ENCODE measurements around the gene PROZ.

PROZ gene

DNA sequence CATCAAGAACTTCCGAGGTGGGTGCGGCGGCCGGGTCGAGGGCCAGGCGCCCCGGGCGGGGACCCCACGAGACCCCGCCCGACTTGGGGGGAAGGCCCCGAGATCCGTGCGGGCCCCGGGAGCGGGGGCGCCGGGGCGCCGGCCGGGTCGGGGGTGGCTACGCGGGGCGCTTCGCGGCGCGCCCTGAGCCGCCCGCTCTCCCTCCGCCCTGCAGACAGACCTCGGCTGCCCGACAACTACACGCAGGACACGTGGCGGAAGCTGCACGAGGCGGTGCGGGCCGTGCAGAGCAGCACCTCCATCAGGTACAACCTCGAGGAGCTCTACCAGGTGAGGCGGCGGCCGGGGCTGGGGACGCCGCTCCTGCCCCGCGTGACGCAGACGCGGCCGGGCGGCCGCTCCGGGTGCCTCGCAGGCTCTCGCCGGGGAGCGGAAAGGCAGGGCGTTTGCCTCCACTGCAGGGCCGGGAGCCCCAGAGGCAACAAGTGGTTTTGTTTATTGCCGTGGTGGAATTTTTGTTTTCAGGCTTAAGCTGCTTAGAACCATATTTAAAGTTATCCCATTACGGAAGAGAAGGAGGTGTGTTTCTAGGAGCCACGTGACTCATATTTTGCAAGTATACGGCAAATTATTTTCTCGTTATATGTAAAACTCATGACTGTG, 51.4 kb downstream of the PROZ start:
- no peak for TF ChIP-seq SUZ12 (IDR thresholded peaks at IDR 0.05; ENCODE audit: extremely low read depth, insufficient read depth, insufficient read length)
- TF ChIP-seq ZNF274 (IDR thresholded peaks at IDR 0.05; ENCODE audit: low read depth, low read length): no peak
- TF ChIP-seq YY1 (IDR thresholded peaks at IDR 0.05; ENCODE audit: insufficient read depth, insufficient read length): no peak
- peaks cover 47% of the 10 kb centered on the region for H3K36me3 ChIP-seq (ENCODE audit: insufficient read depth, insufficient read length, low read length)

DNA sequence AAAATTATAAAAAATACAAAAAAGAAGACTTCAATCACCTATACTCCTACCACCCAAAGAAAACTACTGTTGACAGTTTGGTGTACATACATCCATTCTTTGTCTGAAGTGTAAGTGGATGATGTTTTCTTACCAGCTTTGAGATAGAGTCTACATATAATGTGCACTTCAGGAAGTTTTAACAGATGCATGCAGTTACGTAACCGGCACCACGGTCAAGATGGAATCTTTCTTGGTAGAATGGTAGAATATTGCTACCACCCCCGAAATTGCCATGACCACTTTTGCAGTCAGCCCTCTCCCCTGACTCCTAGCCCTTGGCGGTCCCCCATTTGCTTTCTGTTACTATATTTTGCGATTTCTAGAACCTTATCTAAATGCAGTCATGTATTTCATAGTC, 52.4 kb downstream of the PROZ start:
- Histone ChIP-seq H3K9ac (ENCODE audit: insufficient read length, low read depth) (peak overlapping the region; percentile 2), H3K9me3 (ENCODE audit: insufficient read depth, low read length) (no peaks in the 10 kb centered on the region), H3K27me3 (ENCODE audit: insufficient read depth, insufficient read length) (no peaks in the 10 kb centered on the region), H3K4me3 (ENCODE audit: insufficient read length, low read depth) (peak overlapping the region; percentile 84), H3K4me1 (ENCODE audit: insufficient read depth, insufficient read length) (peaks cover 5% of the 10 kb centered on the region), H3K36me3 (ENCODE audit: insufficient read depth, insufficient read length, low read length) (peaks cover 37% of the 10 kb centered on the region)
- TF ChIP-seq SUZ12 (IDR thresholded peaks at IDR 0.05; ENCODE audit: extremely low read depth, insufficient read depth, insufficient read length): no peak
- TF ChIP-seq ZNF274 (IDR thresholded peaks at IDR 0.05; ENCODE audit: low read depth, low read length): no peak
- TF ChIP-seq YY1 (IDR thresholded peaks at IDR 0.05; ENCODE audit: insufficient read depth, insufficient read length): no peak
- DNase-seq (ENCODE audit: low read depth, low spot score): no peak

More for the DNA sequence above, 51.4 kb downstream of the PROZ start:
- no peaks in the 10 kb centered on the region for H3K9me3 ChIP-seq (ENCODE audit: insufficient read depth, low read length)
- H3K4me3 ChIP-seq (ENCODE audit: insufficient read length, low read depth): peak overlapping the region; percentile 84
- H3K4me1 ChIP-seq (ENCODE audit: insufficient read depth, insufficient read length): no peaks in the 10 kb centered on the region
- DNase-seq (ENCODE audit: low read depth, low spot score): no peak
- no peaks in the 10 kb centered on the region for H3K27me3 ChIP-seq (ENCODE audit: insufficient read depth, insufficient read length)
- H3K9ac ChIP-seq (ENCODE audit: insufficient read length, low read depth): peak overlapping the region; percentile 93

- Histone ChIP-seq H3K27me3 (ENCODE audit: insufficient read depth, insufficient read length) (no peaks in the 10 kb centered on the region), H3K9ac (ENCODE audit: insufficient read length, low read depth) (no peak overlapping the region), H3K9me3 (ENCODE audit: insufficient read depth, low read length) (no peaks in the 10 kb centered on the region), H3K4me1 (ENCODE audit: insufficient read depth, insufficient read length) (peaks cover 9% of the 10 kb centered on the region), H3K36me3 (ENCODE audit: insufficient read depth, insufficient read length, low read length) (peaks cover 28% of the 10 kb centered on the region), H3K4me3 (ENCODE audit: insufficient read length, low read depth) (no peak overlapping the region)
- no peak for TF ChIP-seq SUZ12 (IDR thresholded peaks at IDR 0.05; ENCODE audit: extremely low read depth, insufficient read depth, insufficient read length)
- TF ChIP-seq ZNF274 (IDR thresholded peaks at IDR 0.05; ENCODE audit: low read depth, low read length): no peak
- TF ChIP-seq YY1 (IDR thresholded peaks at IDR 0.05; ENCODE audit: insufficient read depth, insufficient read length): no peak
- DNase-seq (ENCODE audit: low read depth, low spot score): no peak
These were observed 53.3 kb downstream of the PROZ start for GRCh38 chr13:113211774-113212173.

- Histone ChIP-seq H3K4me1 (ENCODE audit: insufficient read depth, insufficient read length) (peaks cover 11% of the 10 kb centered on the region), H3K9ac (ENCODE audit: insufficient read length, low read depth) (no peak overlapping the region), H3K27me3 (ENCODE audit: insufficient read depth, insufficient read length) (no peaks in the 10 kb centered on the region), H3K9me3 (ENCODE audit: insufficient read depth, low read length) (no peaks in the 10 kb centered on the region), H3K36me3 (ENCODE audit: insufficient read depth, insufficient read length, low read length) (peaks cover 46% of the 10 kb centered on the region), H3K4me3 (ENCODE audit: insufficient read length, low read depth) (no peak overlapping the region)
- TF ChIP-seq SUZ12 (IDR thresholded peaks at IDR 0.05; ENCODE audit: extremely low read depth, insufficient read depth, insufficient read length) (no peak), YY1 (IDR thresholded peaks at IDR 0.05; ENCODE audit: insufficient read depth, insufficient read length) (no peak), ZNF274 (IDR thresholded peaks at IDR 0.05; ENCODE audit: low read depth, low read length) (no peak)
- no peak for DNase-seq (ENCODE audit: low read depth, low spot score)
These were observed 58.0 kb downstream of the PROZ start for GRCh38 chr13:113216254-113217048.

DNA sequence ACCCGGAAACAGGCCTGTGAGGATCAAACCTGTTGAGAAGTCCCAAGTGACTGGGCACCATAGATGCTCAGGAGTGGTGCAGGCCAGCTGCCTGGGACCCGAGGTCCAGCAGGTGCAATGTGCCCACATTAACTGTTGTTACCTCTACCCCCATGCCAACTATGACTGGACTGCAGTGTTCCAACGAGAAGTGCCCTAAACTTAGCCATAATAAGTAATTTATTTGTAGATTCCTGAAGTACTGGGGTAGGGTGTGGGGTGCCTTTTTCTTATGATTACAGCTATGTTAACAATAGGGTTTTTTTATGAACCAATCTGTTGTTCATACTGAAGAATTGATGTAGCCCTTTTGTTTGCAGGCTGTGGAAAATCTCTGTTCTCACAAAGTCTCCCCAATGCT, 60.1 kb downstream of the PROZ start:
- TF ChIP-seq YY1 (IDR thresholded peaks at IDR 0.05; ENCODE audit: insufficient read depth, insufficient read length): no peak
- no peak for TF ChIP-seq SUZ12 (IDR thresholded peaks at IDR 0.05; ENCODE audit: extremely low read depth, insufficient read depth, insufficient read length)
- no peak for TF ChIP-seq ZNF274 (IDR thresholded peaks at IDR 0.05; ENCODE audit: low read depth, low read length)
- peaks cover 56% of the 10 kb centered on the region for H3K36me3 ChIP-seq (ENCODE audit: insufficient read depth, insufficient read length, low read length)

GRCh38 chr13:113219256-113219940, 61.0 kb downstream of the PROZ start:
- no peak overlapping the region for H3K9ac ChIP-seq (ENCODE audit: insufficient read length, low read depth)

More for the DNA sequence above, 60.1 kb downstream of the PROZ start:
- peaks cover 13% of the 10 kb centered on the region for H3K4me1 ChIP-seq (ENCODE audit: insufficient read depth, insufficient read length)
- no peaks in the 10 kb centered on the region for H3K9me3 ChIP-seq (ENCODE audit: insufficient read depth, low read length)
- no peaks in the 10 kb centered on the region for H3K27me3 ChIP-seq (ENCODE audit: insufficient read depth, insufficient read length)
- no peak overlapping the region for H3K9ac ChIP-seq (ENCODE audit: insufficient read length, low read depth)
- no peak for DNase-seq (ENCODE audit: low read depth, low spot score)
- no peak overlapping the region for H3K4me3 ChIP-seq (ENCODE audit: insufficient read length, low read depth)

More at GRCh38 chr13:113219256-113219940, 61.0 kb downstream of the PROZ start:
- Histone ChIP-seq H3K27me3 (ENCODE audit: insufficient read depth, insufficient read length) (no peaks in the 10 kb centered on the region), H3K36me3 (ENCODE audit: insufficient read depth, insufficient read length, low read length) (peaks cover 58% of the 10 kb centered on the region), H3K4me3 (ENCODE audit: insufficient read length, low read depth) (no peak overlapping the region), H3K4me1 (ENCODE audit: insufficient read depth, insufficient read length) (peaks cover 13% of the 10 kb centered on the region), H3K9me3 (ENCODE audit: insufficient read depth, low read length) (no peaks in the 10 kb centered on the region)
- no peak for DNase-seq (ENCODE audit: low read depth, low spot score)
- TF ChIP-seq ZNF274 (IDR thresholded peaks at IDR 0.05; ENCODE audit: low read depth, low read length) (no peak), SUZ12 (IDR thresholded peaks at IDR 0.05; ENCODE audit: extremely low read depth, insufficient read depth, insufficient read length) (no peak), YY1 (IDR thresholded peaks at IDR 0.05; ENCODE audit: insufficient read depth, insufficient read length) (no peak)

Data from NT2/D1 (cell line).